NK-92 treated with Interleukin-12 subunit alpha and Interleukin-12 subunit beta, amount 100 ng/mL, for 24 hours (cell line): ENCODE measurements around the gene PIH1D1.
"Not testable (repeated sequence)": the region's sequence is repeated elsewhere in the genome, so short reads cannot be mapped to it uniquely, and the experiment has no call there.

Source experiments
- DNase-seq: peaks from one replicate; lab custom pipeline; 2025; lab: John Stamatoyannopoulos, UW

The PIH1D1 gene

DNA sequence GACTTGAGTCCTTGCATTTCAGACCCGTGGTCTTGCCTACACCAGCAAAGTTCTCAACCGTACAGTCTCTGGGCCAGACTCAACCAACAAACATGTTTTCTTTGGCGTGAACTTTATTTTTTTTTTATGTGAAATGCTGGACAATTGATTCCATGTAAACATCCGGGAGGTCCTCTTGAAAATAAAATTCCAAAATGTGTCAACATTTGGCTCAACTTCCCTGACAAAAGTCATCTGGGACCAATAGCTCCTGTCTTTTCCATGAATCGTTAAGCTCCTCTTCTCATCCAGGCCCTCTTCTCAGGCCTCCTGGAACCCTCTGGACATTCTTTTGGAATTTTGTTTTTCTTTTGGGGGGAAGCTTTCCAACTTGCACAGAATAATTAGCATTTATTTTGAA lies 4.2 kb upstream of the PIH1D1 start:
- DNase-seq = no peak

DNA sequence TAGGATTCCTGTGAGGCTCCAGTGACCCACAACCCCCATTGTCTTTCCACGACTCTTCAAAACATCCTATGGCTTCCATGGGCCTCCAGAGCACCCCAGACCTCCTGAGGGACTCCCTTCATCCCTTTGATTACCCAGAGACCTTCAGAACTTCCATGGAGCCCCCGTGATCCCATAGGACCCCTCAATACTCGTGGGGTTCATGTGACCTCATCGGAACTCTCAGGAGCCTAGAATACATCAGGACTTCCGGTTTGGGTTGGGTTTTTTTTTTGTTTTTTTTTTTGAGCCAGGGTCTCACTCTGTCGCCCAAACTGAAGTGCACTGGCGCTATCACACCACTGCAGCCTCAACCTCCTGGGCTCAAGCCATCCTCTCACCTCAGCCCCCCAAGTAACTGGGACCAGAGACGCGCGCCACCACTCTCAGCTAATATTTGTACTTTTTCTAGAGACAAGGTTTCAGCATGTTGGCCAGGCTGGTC lies 2.2 kb upstream of the PIH1D1 start:
- peak; percentile 19 for DNase-seq

DNA sequence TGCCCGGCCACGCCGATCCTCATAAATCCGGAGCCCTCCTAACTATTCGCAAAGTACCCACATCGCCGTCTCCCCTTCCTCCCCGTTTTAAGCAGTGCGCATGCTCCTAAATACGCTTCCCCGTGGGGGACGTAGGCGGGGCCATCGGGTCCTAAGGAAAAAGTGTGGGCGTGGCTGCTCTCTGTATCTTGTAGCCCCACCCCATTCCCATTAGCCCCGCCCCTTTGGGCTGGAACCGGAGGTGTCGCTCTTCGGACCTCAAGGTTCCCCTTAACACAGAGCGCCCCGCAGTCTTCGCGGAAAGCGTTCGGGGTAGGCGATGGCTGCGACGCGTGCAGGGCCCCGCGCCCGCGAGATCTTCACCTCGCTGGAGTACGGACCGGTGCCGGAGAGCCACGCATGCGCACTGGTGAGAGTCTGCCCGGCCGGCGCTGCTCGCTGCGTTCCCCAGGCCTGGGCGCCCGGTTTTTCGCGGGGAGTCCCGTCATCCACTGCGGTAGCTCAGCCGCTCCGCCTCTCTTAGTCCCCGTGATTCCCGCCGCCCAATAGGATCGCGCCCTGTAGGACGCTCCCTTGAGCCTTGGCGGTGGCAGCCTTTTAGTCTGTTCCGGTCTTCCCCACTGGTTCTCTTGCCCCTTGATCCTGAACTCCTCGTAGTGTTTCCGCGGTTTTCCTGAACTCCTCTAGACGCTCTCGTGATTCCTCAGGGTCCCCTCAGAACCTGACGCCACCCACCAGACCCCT lies 1.6 kb upstream of the PIH1D1 start, which contains the start of gene ALDH16A1:
ALDH16A1 (plus strand) TSS at position 213 of the 744 bp plus-strand sequence; CDS start at position 320, 107 bp downstream.
- peak; percentile 98 for DNase-seq

DNA sequence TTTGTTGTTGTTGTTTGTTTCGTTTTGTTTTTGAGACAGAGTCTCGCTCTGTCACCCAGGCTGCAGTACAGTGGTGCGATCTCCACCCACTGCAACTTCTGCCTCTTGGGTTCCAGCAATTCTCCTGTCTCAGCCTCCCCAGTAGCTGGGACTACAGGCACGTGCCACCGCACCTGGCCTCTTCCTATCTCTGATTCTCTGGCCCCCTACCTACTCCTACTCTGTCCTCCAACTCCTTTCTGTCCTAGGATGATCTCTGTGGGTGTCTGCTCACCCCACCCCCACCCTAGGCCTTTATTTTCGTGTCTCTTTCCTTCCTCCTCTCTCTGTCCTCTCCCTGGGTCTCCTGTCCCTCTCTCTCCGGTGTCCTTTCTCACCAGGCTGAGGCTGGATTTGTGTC lies 1.2 kb downstream of the PIH1D1 start:
- no peak for DNase-seq

DNA sequence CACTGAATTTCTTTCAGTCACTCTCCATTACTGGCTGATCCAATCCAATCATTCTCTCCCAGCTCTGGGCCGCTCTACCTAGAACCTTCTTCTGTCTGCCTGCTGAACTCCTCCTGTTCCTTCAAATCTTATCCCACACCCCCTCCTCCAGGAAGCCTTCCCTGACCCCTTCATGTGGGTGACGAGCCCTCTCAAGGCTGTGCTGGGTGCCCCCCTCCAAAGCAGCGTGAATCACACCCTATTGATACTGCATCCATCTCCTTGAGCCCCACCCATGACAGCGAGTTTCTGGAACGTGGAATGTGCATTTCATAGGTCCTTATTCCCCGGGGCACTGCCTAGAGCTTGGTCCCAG lies 3.2 kb downstream of the PIH1D1 start:
- no peak for DNase-seq

DNA sequence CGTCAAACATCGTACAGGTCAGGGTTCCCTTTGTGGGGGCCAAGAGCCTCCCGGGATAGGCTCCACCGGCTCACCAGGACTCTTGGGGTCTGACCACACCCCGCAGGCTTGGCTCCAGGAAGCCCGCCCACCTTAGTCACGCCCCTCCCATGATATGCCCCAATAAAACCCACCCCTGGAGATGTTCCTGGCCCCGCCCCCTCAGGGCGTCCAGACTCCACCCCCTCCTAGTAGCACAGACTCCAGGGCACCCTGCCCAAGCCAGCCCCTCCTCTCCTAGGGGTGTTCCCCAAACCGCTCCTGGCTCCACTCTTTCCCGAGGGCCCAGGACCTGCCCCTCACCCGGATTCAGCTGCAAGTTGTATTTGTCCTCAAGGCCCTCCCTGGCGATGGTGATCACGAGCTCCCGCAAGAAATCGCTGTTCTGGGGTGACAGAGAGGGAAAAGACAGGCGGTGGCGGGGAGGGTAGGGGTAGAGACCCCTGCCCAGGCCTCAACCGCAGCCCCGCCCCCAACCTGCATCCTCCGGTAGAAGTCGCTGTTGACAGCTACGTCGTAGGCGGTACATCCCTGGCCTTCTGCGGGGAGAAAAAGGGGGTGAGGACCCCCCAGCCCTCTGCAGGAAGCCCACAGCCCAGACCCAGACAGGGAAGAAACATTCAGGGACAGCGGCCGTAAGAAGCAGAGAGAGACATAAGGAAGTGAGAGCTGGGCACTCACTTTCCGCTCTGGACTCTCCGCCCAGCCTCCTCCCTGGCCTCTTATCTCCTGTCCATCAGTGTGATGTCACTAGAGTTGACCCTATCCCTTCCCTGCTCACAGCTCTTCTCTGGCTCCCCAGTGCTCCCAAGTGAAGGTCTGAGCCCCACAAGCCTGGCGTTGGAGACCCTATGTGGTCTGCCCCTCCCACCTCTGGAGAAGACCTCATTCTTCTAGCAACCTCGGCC lies 3.9 kb downstream of the PIH1D1 start:
- no peak for DNase-seq

DNA sequence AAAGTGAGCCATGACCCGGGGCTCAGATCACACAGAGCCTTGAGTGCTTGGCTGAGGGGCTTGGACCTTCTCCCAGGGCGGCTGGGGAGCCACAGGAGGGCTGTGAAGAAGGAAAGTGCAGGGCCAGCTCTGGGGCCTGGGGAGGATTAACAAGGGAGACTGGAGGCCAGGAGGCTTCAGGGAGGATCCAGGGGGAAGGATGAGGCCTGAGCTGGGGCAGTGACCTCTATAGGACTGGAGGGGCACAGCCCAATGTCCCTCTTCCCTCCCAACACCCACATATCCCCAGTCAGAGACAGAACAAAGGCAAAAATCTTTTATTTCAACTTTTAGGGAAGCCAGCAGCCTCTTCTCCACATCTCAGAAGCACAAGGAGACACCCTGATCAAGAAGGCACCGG lies 5.6 kb downstream of the PIH1D1 start:
- DNase-seq = no peak

DNA sequence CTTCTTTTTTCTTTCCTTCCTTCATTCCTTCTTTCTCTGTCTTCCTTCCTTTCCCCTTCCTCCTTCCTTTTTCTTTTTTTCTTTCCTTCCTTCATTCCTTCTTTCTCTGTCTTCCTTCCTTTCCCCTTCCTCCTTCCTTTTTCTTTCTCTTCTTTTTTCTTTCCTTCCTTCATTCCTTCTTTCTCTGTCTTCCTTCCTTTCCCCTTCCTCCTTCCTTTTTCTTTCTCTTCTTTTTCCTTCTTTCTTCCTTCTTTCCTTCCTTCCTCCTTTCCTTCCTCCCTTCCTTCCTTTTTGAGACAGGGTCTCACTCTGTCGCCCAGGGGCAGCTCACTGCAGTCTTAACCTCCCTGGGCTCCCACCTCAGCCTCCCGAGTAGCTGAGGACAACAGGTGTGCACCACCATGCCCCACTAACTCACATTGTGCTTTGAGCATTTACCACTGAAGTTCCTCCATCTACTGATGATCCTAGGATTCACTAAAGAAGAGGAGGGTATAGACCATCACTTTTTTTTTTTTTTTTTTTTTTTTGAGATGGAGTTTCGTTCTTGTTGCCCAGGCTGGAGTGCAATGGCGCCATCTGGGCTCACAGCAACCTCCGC lies 7.4 kb downstream of the PIH1D1 start:
- not testable (repeated sequence) for DNase-seq

DNA sequence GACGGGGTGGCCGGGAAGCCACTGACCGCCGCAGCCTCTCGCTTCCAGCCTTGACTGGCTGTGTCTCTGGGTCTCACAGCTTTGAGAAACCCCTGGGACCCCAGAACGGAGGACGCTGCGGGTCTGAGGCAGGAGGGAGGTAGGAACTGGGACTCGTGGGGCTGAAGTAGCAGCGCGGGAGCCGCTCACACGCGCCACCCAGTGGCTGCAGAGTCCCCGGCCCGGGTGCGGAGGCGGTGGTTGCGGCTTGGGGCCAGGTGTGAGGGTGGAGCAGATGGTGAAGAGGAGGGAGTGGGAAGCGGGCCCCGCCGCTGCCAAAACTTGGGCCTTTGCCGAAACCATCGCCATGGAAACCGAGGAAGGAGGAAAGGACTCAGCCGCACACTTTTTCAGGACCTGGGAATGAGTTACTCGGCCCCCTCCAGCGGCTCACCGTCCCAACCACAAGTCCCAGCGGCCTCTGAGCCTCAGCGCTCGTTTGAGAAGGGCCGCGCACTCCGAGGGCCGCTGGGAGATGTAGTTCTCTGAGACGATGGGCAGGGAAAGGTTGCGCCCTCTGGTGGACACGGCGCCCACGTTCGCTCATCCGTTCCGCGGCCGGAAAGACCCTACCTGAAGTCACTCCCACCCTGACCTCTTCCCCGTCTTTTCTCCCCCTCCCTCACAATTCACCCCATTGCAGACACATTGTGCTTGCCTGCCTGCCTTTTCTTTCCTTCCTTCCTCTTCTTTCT lies 8.1 kb downstream of the PIH1D1 start:
- DNase-seq = peak; percentile 90

DNA sequence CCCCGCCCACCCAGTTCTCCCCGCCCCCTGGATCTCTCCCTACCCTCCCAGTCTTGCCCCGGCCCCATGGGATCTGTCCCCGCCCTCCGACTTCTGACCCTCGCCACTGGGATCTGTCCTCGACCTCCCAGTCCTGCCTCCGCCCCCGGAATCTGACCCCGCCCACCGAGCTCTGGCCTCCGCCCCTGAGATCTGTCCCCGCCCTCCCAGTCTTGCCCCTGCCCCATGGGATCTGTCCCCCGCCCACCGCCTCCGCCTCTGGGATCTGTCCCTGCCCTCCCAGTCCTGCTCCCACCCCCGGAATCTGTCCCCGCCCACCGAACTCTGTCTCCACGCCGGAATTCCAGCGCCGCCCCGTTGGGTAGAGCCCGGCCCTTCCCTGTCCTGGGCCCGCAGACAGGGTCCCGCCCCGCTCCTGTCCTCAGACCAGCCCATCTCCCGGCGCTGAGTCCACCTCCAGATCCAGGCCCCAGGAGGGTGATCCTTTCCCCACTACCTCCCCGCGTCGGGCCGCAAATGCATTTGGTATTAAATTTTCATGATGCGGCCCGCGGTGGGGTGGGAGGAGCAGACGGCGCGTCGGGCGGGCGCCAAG lies 8.7 kb downstream of the PIH1D1 start:
- peak; percentile 73 for DNase-seq

DNA sequence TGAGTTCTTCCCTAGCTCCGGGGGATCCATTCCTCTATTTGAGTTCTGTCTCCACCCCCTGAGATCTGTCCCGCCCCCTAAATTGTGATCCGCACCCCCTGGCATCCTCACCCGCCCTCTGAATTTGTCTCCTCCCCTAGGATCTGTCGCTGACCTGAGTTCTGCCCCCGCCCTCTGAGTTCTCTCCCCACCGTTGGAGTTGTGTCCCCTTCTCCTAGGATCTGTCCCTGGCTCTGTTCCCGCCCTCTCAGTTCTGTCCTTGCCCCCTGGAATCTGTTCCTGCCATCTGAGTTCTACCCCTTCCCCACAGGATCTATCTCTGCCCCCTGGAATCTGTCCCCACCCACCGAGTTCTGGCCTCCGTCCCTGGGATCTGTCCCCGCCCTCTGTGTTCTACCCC lies 9.3 kb downstream of the PIH1D1 start:
- DNase-seq = no peak

DNA sequence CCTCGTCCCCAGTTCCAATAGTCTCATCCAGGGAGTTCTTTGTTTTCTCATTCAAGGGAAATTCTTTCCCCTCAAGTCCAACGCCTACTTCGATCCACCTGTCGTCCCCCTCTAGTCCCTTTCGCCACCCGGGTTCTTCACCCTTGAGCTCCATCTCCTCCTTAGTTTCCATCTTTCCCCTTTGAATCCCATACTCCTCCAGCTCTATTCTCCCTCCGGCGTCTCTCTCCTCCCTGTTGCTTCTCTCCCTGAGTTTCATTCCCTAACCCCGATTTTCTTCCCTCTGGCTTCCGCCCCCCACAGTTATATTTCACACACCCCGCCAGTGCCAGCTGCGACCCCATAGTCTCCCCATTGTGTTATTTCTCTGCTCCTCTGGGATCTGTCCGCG lies 9.7 kb downstream of the PIH1D1 start:
- no peak for DNase-seq

DNA sequence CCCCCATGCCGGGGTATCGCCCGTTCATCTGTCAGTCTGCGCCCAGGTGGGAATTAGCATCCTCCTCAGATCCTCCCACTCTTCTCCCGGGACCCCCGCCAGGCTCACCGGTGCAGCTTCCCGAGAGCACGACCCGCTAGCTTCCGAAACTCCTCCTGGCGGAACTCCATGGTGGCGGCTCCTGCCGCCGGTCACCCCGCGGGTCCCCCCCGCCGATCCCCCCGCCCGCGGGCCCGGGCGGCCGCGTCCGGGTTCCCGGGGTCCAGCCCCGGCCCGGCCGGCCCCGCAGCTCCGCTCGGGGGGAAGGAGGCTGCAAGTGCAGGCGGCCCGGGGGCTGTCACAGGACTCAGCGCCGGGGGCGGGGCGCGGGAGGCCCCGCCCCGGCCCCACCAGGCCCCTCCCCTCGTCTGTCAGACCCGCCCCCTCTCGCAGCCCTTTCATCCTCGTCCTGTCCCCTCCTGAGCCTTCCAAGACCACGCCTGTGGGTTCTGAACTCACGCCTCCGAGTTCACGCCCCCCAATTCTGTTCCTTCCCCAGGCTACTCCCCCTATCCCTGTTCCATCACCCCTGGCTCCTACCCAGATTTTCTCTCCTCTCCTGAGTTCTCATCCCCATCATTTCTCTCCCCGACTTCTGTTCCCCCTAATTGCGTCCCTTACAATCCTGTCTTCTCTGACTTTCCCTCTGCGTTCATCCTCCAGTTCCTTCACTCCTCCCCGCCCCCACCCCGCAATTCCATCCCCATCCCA lies 10.2 kb downstream of the PIH1D1 start, which contains the start of gene SLC17A7:
SLC17A7 (minus strand) TSS at position 318 of the 750 bp plus-strand sequence; CDS start at position 170, 148 bp downstream.
- no peak for DNase-seq

DNA sequence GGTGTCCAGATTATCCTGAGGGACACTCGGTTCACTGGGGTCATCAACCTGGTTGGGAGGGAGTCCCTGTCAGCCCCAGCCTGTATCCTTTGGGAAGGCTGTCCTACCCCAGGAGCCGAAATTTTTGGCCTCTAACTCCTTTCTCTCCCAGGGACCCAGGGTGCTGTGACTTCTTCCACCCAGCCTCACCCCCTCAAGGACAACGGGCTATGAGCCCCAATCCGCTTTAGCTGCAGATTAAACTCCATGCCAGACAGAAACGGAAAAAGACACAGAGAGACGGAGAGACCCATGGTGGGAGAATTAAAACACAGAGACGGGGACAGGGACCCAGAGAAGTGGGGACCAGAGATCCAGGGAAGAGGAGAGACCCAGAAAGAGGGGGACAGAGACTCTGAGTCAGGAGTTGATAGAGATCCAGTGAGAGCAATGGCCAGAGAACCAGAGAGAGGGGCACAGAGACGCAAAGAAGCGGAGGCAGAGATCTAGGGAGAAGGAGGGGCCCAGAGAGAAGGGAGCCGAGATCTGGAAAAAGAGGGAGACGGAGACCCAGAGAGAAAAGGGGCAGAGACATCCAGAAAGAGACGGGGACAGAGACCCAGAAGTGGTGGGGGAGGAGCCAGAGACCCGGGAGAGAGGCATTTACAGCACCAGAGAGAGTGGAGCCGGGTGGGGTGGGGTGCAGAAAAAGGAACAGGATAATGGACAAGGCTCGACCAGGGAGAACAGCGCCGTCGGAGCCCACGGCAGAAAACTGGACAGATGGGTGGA lies 11.0 kb downstream of the PIH1D1 start:
- DNase-seq = no peak

DNA sequence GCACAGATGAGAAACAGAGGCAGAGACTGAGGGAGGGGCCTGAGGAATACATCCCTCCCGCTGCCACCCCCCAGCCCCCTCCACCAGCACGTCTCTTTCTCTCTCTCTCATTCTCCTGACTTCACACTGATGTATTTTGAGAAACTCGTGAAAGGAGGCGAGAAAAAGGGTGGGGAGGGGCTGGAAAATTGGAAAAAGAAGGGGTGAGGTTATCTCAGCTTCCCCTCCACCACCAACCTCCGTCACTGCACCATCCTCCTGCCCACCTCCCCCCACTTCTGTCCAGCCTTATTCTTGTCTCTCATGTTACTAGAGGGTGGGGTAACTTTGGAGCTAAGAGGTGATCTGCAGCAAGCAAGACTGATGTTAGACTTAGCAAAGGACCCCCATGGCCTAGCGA lies 11.8 kb downstream of the PIH1D1 start:
- DNase-seq = no peak

DNA sequence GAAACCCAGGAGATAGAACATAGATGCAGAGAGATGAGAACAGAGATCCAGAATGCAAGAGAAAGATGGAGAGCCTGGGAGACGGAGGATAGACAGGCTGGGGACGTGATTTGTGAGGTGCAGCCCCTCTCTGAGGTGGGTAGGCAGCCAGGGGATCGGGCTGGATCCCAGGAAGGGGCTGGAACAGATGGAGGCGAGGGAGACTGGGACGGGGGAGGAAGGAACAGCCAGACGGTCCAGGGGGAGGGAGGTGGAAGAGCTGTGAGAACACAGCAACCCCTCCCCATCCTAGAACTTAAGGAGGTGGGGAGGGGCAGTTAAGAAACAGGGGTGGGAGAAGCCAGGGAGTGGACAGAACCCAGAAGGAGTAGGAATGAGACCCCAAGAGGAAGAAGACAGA lies 13.4 kb downstream of the PIH1D1 start:
- DNase-seq = no peak

DNA sequence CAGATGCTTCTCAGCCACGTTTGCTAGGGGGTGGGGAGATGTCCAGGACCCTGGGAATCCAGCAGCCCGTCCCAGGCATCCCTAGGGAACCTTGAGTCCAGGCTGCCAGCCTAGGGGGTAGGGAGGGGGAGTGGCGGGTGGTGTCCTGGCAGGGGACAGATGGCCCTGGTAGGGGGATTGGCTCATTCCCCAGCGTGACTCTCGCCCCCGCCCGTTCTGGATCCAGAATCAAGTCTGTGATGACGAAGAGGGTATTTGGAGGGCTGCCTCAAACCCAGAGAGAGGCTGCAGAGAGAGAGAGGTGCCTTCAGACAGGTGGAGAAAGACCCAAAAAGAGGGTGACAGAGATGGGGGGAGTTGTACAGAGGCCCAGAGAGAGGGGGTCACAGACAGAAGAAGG lies 14.4 kb downstream of the PIH1D1 start:
- no peak for DNase-seq

DNA sequence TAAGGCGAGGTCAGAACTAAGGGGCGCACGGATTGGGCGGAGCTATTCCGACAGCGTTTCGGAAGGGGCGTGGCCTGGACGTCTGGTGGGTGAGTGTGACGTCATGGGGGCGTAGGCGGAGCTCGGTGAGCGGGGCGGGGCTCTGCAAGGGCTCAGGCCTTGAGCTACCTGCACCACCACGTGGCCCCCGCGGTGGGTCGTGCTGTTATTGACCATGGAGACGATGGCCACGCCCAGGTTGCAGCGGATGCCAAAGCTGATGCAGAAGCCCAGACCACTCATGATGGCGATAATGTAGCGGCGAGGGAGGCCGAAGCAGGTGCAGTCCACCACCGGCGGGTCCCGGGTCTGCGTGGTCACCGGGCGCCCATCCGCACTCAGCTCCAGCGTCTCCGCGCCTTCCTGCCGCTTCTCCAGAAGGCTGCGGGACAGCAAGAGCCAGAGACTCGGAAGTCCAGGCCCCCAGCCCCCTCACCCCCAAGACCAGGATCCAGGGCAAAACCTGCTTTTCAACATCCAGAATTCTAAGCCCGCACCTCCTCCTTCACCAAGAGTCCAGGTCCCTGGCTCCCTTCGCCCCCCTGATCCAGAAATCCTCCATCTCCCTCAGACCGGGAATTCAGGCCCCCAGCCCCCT lies 15.1 kb downstream of the PIH1D1 start:
- DNase-seq = no peak

DNA sequence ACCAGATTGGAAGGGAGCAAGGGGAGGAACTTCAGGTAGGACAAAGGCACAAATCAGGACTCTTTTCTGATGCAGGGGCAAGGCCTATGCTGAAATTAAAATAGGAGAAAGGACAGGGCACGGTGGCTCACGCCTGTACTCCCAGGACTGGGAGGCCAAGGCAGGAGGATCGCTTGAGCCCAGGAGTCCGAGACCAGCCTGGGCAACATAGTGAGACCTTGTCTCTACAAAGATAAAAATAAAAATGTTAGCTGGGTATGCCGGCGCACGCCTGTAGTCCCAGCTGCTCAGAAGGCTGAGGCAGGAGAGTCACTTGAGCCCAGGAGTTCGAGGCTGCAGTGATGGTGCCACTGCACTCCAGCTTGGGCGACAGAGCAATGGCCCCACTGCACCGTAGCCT lies 15.9 kb downstream of the PIH1D1 start:
- no peak for DNase-seq
